Neural cell (in vitro differentiated cells): ENCODE measurements around the gene LRRC49. TPM values are rescaled to one million over a fixed set of nuclear protein-coding genes. Genes with fewer than 3 reads are reported as not detected.

Experiments used
- H2AFZ ChIP-seq: fragments of 200-600, 300-800 bp; sonication (generic), shearing (Covaris generic); 2 replicates; pipeline ENCODE4 v1.6.0; 2014; ENCODE audit warnings: low read depth, mild to moderate bottlenecking, antibody characterized with exemption, low read length, moderate library complexity
- H3F3A ChIP-seq: fragments of 200-600 bp; shearing (Covaris generic); 2 replicates; pipeline ENCODE4 v1.6.1; 2016; ENCODE audit warnings: mild to moderate bottlenecking, moderate library complexity, mixed read lengths, antibody characterized with exemption, low read length; ENCODE audit not compliant: insufficient read depth, poor library complexity, severe bottlenecking
- H3K27ac ChIP-seq: fragments of 200-600, 300-800 bp; sonication (generic), shearing (Covaris generic); 2 replicates; pipeline ENCODE4 v1.5.1; 2014; ENCODE audit warnings: mild to moderate bottlenecking, low read length, moderate library complexity
- H3K27me3 ChIP-seq: fragments of 300-800, 200-600 bp; sonication (generic), shearing (Covaris generic); 2 replicates; pipeline ENCODE4 v1.6.0; 2014; ENCODE audit warnings: mild to moderate bottlenecking, low read depth, low read length, moderate library complexity; ENCODE audit not compliant: insufficient read depth
- H3K36me3 ChIP-seq: fragments of 300-800, 200-600 bp; sonication (generic), shearing (Covaris generic); 2 replicates; pipeline ENCODE4 v1.5.1; 2014; ENCODE audit warnings: mild to moderate bottlenecking, antibody characterized with exemption, low read length, moderate library complexity; ENCODE audit not compliant: insufficient read depth
- H3K4me2 ChIP-seq: fragments of 300-800, 200-600 bp; sonication (generic), shearing (Covaris generic); 2 replicates; pipeline ENCODE4 v1.6.0; 2014; ENCODE audit warnings: mild to moderate bottlenecking, low read length
- H3K4me3 ChIP-seq: fragments of 300-800, 200-600 bp; sonication (generic), shearing (Covaris generic); 2 replicates; pipeline ENCODE4 v1.5.1; 2014; ENCODE audit warnings: mild to moderate bottlenecking, low read length, moderate library complexity
- H3K79me2 ChIP-seq: fragments of 200-600 bp; shearing (Covaris generic); replicated peaks from 2 replicates; pipeline ENCODE4 v1.6.0; 2014; ENCODE audit warnings: mild to moderate bottlenecking, low read length, moderate library complexity; ENCODE audit not compliant: insufficient read depth
- H3K9ac ChIP-seq: fragments of 300-800, 200-600 bp; sonication (generic), shearing (Covaris generic); 2 replicates; pipeline ENCODE4 v1.6.1; 2016; ENCODE audit warnings: mild to moderate bottlenecking, low read length, mixed read lengths
- H3K9me2 ChIP-seq: fragments of 200-600 bp; shearing (Covaris generic); 2 replicates; pipeline ENCODE4 v1.6.1; 2016; ENCODE audit warnings: mild to moderate bottlenecking, low read length, mixed read lengths; ENCODE audit not compliant: insufficient read depth
- H3K9me3 ChIP-seq: fragments of 200-600, 300-800 bp; sonication (generic), shearing (Covaris generic); 2 replicates; pipeline ENCODE4 v1.6.1; 2016; ENCODE audit warnings: mild to moderate bottlenecking, mixed run types, low read length, moderate library complexity, mixed read lengths
- H4K20me1 ChIP-seq: fragments of 200-600 bp; shearing (Covaris generic); 2 replicates; pipeline ENCODE4 v1.6.1; 2016; ENCODE audit warnings: mild to moderate bottlenecking, mixed run types; ENCODE audit not compliant: insufficient read depth
- CTCF ChIP-seq: fragments of 450-650 bp; IDR thresholded peaks from 2 replicates; pipeline ENCODE4 v1.5.1; 2014; ENCODE audit warnings: antibody characterized with exemption, mild to moderate bottlenecking, moderate library complexity; ENCODE audit not compliant: poor library complexity, severe bottlenecking
- EP300 ChIP-seq: fragments of 450-650 bp; conservative IDR thresholded peaks from 2 replicates; pipeline ENCODE4 v1.6.1; 2014; ENCODE audit warnings: antibody characterized with exemption, mild to moderate bottlenecking, moderate library complexity; ENCODE audit not compliant: poor library complexity, severe bottlenecking
- EZH2 ChIP-seq: fragments of 200-600, 300-800 bp; shearing (Covaris generic), sonication (generic); IDR thresholded peaks from 2 replicates; pipeline ENCODE4 v1.6.1; 2014; ENCODE audit warnings: antibody characterized with exemption, low read length, borderline replicate concordance, mild to moderate bottlenecking; ENCODE audit not compliant: insufficient read depth, poor library complexity, severe bottlenecking
- MXI1 ChIP-seq: fragments of 450-650 bp; conservative IDR thresholded peaks from 2 replicates; pipeline ENCODE4 v1.6.1; 2014; ENCODE audit warnings: antibody characterized with exemption, mild to moderate bottlenecking; ENCODE audit not compliant: poor library complexity, severe bottlenecking
- POLR2AphosphoS5 ChIP-seq: IDR thresholded peaks from 2 replicates; pipeline ENCODE4 v1.6.1; 2012
- RAD21 ChIP-seq: fragments of 450-650 bp; conservative IDR thresholded peaks from 2 replicates; pipeline ENCODE4 v1.6.1; 2014; ENCODE audit warnings: antibody characterized with exemption, mild to moderate bottlenecking, moderate library complexity
- REST ChIP-seq: IDR thresholded peaks from 2 replicates; pipeline ENCODE4 v1.6.1; 2012; ENCODE audit warnings: borderline replicate concordance
- SMC3 ChIP-seq: fragments of 450-650 bp; conservative IDR thresholded peaks from 2 replicates; pipeline ENCODE4 v1.6.1; 2014; ENCODE audit warnings: antibody characterized with exemption, mild to moderate bottlenecking, moderate library complexity; ENCODE audit not compliant: poor library complexity
- TAF1 ChIP-seq: IDR thresholded peaks from 2 replicates; pipeline ENCODE4 v1.6.1; 2012; ENCODE audit warnings: low read depth
- polyA plus RNA-seq: library from polyadenylated mRNA; depleted of rRNA; stranded (reverse); fragments of >200 nt; gene quantifications from 2 replicates; pipeline ENCODE4 v1.2.3, GENCODE V29; 2014

LRRC49 gene
- polyA plus RNA-seq, 1 donor from 2014 or later: 141 TPM

GRCh38 chr15:71048913-71049675 lies 156.5 kb downstream of the LRRC49 start:
- Histone ChIP-seq H3K27me3 (no peaks in the 10 kb centered on the region), H2AFZ (no peak overlapping the region), H3K79me2 (no peaks in the 10 kb centered on the region), H3K36me3 (no peaks in the 10 kb centered on the region), H4K20me1 (no peaks in the 10 kb centered on the region), H3F3A (no peaks in the 10 kb centered on the region), H3K4me2 (no peak overlapping the region), H3K27ac (no peak overlapping the region), H3K9me2 (no peaks in the 10 kb centered on the region), H3K9me3 (no peaks in the 10 kb centered on the region), H3K4me3 (no peak overlapping the region), H3K9ac (no peak overlapping the region)
- no peak for TF ChIP-seq EZH2
- TF ChIP-seq POLR2AphosphoS5: no peak
- TF ChIP-seq RAD21: no peak

- H3F3A ChIP-seq: no peaks in the 10 kb centered on the region
- no peak overlapping the region for H3K27ac ChIP-seq
- no peaks in the 10 kb centered on the region for H4K20me1 ChIP-seq
- no peaks in the 10 kb centered on the region for H3K9me2 ChIP-seq
- no peak overlapping the region for H2AFZ ChIP-seq
- no peak overlapping the region for H3K9ac ChIP-seq
- H3K9me3 ChIP-seq: no peaks in the 10 kb centered on the region
- TF ChIP-seq SMC3: no peak
- TF ChIP-seq CTCF: no peak
- no peaks in the 10 kb centered on the region for H3K79me2 ChIP-seq
- H3K4me2 ChIP-seq: no peak overlapping the region
- H3K4me3 ChIP-seq: no peak overlapping the region
- no peaks in the 10 kb centered on the region for H3K27me3 ChIP-seq
- H3K36me3 ChIP-seq: no peaks in the 10 kb centered on the region
These were observed 157.2 kb downstream of the LRRC49 start for GRCh38 chr15:71049706-71050422.

- H3K9me2 ChIP-seq: no peaks in the 10 kb centered on the region
- H3K79me2 ChIP-seq: no peaks in the 10 kb centered on the region
- no peak overlapping the region for H3K27ac ChIP-seq
- no peak overlapping the region for H3K4me3 ChIP-seq
- no peaks in the 10 kb centered on the region for H3K9me3 ChIP-seq
- H3K36me3 ChIP-seq: no peaks in the 10 kb centered on the region
- no peaks in the 10 kb centered on the region for H3K27me3 ChIP-seq
- no peak for TF ChIP-seq EP300
- no peak for TF ChIP-seq EZH2
- TF ChIP-seq CTCF: no peak
- no peak for TF ChIP-seq MXI1
- no peak for TF ChIP-seq POLR2AphosphoS5
- TF ChIP-seq RAD21: no peak
- no peak for TF ChIP-seq SMC3
- no peak for TF ChIP-seq TAF1
- no peak for TF ChIP-seq REST
- no peak overlapping the region for H2AFZ ChIP-seq
- no peaks in the 10 kb centered on the region for H3F3A ChIP-seq
- H3K9ac ChIP-seq: no peak overlapping the region
- H4K20me1 ChIP-seq: no peaks in the 10 kb centered on the region
- H3K4me2 ChIP-seq: no peak overlapping the region
These were observed 157.8 kb downstream of the LRRC49 start for GRCh38 chr15:71050461-71050860.
